GM12875 (cell line): Measurements from ENCODE around the gene PDZD2.
A peak's percentile ranks its signal among the peaks of the same experiment; 100 is the strongest.
"Not testable (repeated sequence)": the region's sequence is repeated elsewhere in the genome, so short reads cannot be mapped to it uniquely, and the experiment has no call there.

Source experiments
- H3K4me3 ChIP-seq: one replicate; pipeline ENCODE4 v1.5.1; 2011; ENCODE audit warnings: low read depth, low read length, control low read depth
- TF ChIP-seq, protein P1 (sequence below): IDR thresholded peaks from 2 replicates; pipeline ENCODE4 v1.5.1; 2011; ENCODE audit warnings: low read depth, mild to moderate bottlenecking, control low read depth, inconsistent platforms, low read length, moderate library complexity, borderline replicate concordance; ENCODE audit not compliant: insufficient read depth

PDZD2 gene

GRCh38 chr5:32076699-32077695 is 438.1 kb downstream of the PDZD2 start:
- TF ChIP-seq, protein P1, sequence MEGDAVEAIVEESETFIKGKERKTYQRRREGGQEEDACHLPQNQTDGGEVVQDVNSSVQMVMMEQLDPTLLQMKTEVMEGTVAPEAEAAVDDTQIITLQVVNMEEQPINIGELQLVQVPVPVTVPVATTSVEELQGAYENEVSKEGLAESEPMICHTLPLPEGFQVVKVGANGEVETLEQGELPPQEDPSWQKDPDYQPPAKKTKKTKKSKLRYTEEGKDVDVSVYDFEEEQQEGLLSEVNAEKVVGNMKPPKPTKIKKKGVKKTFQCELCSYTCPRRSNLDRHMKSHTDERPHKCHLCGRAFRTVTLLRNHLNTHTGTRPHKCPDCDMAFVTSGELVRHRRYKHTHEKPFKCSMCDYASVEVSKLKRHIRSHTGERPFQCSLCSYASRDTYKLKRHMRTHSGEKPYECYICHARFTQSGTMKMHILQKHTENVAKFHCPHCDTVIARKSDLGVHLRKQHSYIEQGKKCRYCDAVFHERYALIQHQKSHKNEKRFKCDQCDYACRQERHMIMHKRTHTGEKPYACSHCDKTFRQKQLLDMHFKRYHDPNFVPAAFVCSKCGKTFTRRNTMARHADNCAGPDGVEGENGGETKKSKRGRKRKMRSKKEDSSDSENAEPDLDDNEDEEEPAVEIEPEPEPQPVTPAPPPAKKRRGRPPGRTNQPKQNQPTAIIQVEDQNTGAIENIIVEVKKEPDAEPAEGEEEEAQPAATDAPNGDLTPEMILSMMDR = peak; percentile 47; the same call in 1 of the 2 replicates
- no peak overlapping the region for H3K4me3 ChIP-seq

- H3K4me3 ChIP-seq = not testable (repeated sequence)
These were observed 439.9 kb downstream of the PDZD2 start for GRCh38 chr5:32078855-32079254.

DNA sequence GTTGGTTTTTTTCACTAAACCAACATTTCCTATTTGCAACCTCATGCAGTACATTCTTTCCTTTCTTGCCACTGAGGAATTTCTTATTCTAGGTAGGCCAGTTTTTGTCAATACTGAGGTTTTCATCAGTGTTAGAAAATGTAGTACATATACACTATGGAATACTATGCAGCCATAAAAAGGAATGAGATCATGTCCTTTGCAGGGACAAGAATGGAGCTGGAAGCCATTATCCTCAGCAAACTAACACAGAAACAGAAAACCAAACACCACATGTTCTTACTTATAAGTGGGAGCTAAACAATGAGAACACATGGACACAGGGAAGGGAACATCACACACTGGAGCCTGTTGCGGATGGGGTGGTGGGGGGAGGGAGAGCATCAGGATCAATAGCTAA is 441.6 kb downstream of the PDZD2 start:
- H3K4me3 ChIP-seq = not testable (repeated sequence)

DNA sequence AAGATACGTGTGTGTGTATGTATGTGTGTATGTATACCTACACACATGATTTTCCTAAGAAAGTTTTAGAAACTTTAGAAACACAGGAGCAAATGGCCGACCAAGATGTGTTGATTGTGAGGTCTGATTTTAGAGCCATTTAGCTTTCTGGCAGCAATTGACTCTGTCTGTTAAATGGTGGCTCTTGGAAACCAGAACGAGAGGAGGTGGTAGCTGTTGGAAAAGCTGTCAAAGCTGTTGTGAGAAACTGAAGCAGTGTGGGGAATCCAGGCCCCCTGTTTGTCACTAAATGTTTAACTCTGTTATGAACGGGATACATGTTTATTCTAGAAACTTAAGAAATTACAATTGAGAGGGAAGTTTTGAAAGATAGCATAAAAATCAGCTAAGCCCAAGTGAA is 443.8 kb downstream of the PDZD2 start:
- TF ChIP-seq, protein P1 = no peak
- H3K4me3 ChIP-seq = no peak overlapping the region

DNA sequence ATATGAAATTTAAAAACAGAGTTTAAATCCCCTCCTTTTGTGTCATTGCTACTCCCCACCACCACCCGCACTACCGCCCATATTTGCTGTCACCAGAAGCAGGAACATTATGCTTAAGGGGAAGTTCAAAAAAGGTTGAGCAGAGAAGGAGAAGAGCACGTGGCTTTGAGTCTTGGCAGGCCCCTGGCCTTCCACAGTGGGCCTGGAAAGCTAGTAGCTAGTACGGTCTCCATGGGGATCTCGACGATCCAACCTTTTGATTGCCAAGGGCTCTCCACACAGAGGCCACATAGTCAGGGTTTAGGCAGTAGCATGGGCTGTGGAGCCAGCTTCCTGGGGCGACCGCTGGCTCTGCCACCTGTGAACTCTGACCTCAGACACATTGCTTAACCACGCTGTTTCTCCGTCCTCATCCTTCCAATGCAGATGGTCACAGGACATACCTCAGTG is 445.1 kb downstream of the PDZD2 start:
- TF ChIP-seq, protein P1 = no peak
- H3K4me3 ChIP-seq = no peak overlapping the region

DNA sequence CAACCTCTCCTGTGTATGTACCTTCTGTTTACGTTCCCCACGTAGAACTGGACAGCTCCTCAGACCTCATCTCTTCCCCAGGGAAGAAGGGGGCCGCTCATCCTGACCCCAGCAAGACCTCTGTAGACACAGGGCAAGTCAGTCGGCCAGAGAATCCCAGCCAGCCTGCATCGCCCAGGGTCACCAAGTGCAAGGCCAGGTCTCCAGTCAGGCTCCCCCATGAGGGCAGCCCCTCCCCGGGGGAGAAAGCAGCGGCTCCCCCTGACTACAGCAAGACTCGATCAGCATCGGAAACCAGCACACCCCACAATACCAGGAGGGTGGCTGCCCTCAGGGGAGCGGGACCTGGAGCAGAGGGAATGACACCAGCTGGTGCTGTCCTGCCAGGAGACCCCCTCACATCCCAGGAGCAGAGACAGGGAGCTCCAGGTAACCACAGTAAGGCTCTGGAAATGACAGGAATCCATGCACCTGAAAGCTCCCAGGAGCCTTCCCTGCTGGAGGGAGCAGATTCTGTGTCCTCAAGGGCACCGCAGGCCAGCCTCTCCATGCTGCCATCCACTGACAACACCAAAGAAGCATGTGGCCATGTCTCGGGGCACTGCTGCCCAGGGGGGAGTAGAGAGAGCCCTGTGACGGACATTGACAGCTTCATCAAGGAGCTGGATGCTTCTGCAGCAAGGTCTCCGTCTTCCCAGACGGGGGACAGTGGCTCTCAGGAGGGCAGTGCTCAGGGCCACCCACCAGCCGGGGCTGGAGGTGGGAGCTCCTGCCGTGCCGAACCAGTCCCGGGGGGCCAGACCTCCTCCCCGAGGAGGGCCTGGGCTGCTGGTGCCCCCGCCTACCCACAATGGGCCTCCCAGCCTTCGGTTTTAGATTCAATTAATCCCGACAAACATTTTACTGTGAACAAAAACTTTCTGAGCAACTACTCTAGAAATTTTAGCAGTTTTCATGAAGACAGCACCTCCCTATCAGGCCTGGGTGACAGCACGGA is 448.5 kb downstream of the PDZD2 start:
- no peak overlapping the region for H3K4me3 ChIP-seq
- TF ChIP-seq, protein P1 = no peak

- TF ChIP-seq, protein P1 = no peak
- H3K4me3 ChIP-seq = no peak overlapping the region
These were observed 449.3 kb downstream of the PDZD2 start for GRCh38 chr5:32088214-32088613.
